Uterus (tissue), 2 donors: ENCODE results near the gene KIF9.

Experiments
- CTCF ChIP-seq, 4 experiments: fragments of 200-600 bp in 2 of 4; fragments of 450-650 bp in 2 of 4; sonication (generic) in 2 of 4; IDR thresholded peaks; one replicate each; pipeline ENCODE4 v1.5.1; 2016 to 2019; ENCODE audit warnings: antibody characterized with exemption in 4 of 4, mild to moderate bottlenecking in 2 of 4, moderate library complexity in 1 of 4
- POLR2A ChIP-seq, 2 donors: fragments of 450-650 bp; IDR thresholded peaks; one replicate each; pipeline ENCODE4 v1.6.1; 2016; ENCODE audit warnings: antibody characterized with exemption in 2 of 2, mild to moderate bottlenecking in 1 of 2, moderate library complexity in 1 of 2

GRCh38 chr3:47291158-47291753 lies 8.7 kb upstream of the KIF9 start:
- TF ChIP-seq CTCF (IDR thresholded peaks at IDR 0.05) = no peak
- no peak for TF ChIP-seq POLR2A (IDR thresholded peaks at IDR 0.05)
